ENCODE results near the gene RSU1. TPM values are rescaled to one million over a fixed set of nuclear protein-coding genes. Genes with fewer than 3 reads are reported as not detected.

RSU1 gene
- polyA plus RNA-seq, 4 donors: 19.2 to 37.0 (median 21.7) TPM

- DNase-seq (no peak), FAIRE-seq (no peak)
- 74 to 91% (median 87%) methylated on average over 8 of the region's 8 CpGs for WGBS, 3 donors
- no peaks in the 10 kb centered on the region for H3K4me1 ChIP-seq (ENCODE audit: control insufficient read depth in 3 of 3, insufficient read depth in 2 of 3, low read depth in 1 of 3, low read length in 2 of 3)
- H3K4me3 ChIP-seq (ENCODE audit: low read depth in 1 of 3, low read length in 3 of 3): no peak overlapping the region
- H3K36me3 ChIP-seq (ENCODE audit: control insufficient read depth in 3 of 3, insufficient read depth in 2 of 3, low read depth in 1 of 3, low read length in 3 of 3): no peaks in the 10 kb centered on the region
- no peaks in the 10 kb centered on the region for H3K27me3 ChIP-seq (ENCODE audit: control insufficient read depth in 3 of 3, insufficient read depth in 3 of 3, low read length in 3 of 3)
- peaks cover 0 to 4% of the 10 kb centered on the region in 2 donors for H3K9me3 ChIP-seq (ENCODE audit: control insufficient read depth in 2 of 2, insufficient read depth in 1 of 2, low read depth in 1 of 2, low read length in 1 of 2)
- no peak overlapping the region for H3K27ac ChIP-seq (ENCODE audit: low read depth in 1 of 3, low read length in 2 of 3)
These were observed 74.9 kb downstream of the RSU1 start for GRCh38 chr10:16742165-16742960.

- H3K27me3 ChIP-seq (ENCODE audit: control insufficient read depth in 3 of 3, insufficient read depth in 3 of 3, low read length in 3 of 3): no peaks in the 10 kb centered on the region
- FAIRE-seq (no peak), DNase-seq (peak in 1 of 2 donors; percentile 5)
- no peaks in the 10 kb centered on the region for H3K36me3 ChIP-seq (ENCODE audit: control insufficient read depth in 3 of 3, insufficient read depth in 2 of 3, low read depth in 1 of 3, low read length in 3 of 3)
- H3K4me1 ChIP-seq (ENCODE audit: control insufficient read depth in 3 of 3, insufficient read depth in 2 of 3, low read depth in 1 of 3, low read length in 2 of 3): no peaks in the 10 kb centered on the region
- no peak overlapping the region for H3K4me3 ChIP-seq (ENCODE audit: low read depth in 1 of 3, low read length in 3 of 3)
- 90 to 93% (median 90%) methylated on average over 2 of the region's 2 CpGs for WGBS, 3 donors
- no peak overlapping the region for H3K27ac ChIP-seq (ENCODE audit: low read depth in 1 of 3, low read length in 2 of 3)
- H3K9me3 ChIP-seq (ENCODE audit: control insufficient read depth in 2 of 2, insufficient read depth in 1 of 2, low read depth in 1 of 2, low read length in 1 of 2): peaks cover 0 to 4% of the 10 kb centered on the region in 2 donors
These were observed 75.7 kb downstream of the RSU1 start for GRCh38 chr10:16741540-16741939.

DNA sequence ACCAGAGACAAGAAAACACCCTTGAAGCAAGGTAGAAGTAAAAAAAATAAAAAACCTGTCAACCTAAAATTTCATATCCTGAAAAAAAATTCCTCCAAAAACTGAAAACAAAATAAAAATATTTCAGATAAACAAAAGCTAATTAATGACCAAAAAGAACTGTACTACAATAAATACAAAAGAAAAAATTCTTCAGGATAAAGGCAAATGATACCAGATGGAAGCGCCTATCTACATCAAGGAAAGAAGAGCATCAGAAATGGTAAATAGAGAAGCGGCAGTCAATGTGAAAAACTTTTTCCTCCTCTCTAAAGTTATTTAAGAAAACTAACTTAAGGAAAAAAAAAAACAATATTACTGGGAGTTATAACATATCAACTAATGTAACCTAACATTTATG, 79.8 kb downstream of the RSU1 start:
- H3K27me3 ChIP-seq (ENCODE audit: control insufficient read depth in 3 of 3, insufficient read depth in 3 of 3, low read length in 3 of 3): no peaks in the 10 kb centered on the region
- H3K4me1 ChIP-seq (ENCODE audit: control insufficient read depth in 3 of 3, insufficient read depth in 2 of 3, low read depth in 1 of 3, low read length in 2 of 3): no peaks in the 10 kb centered on the region
- H3K27ac ChIP-seq (ENCODE audit: low read depth in 1 of 3, low read length in 2 of 3): no peak overlapping the region
- FAIRE-seq: no peak
- H3K9me3 ChIP-seq (ENCODE audit: control insufficient read depth in 2 of 2, insufficient read depth in 1 of 2, low read depth in 1 of 2, low read length in 1 of 2): peaks cover 0 to 4% of the 10 kb centered on the region in 2 donors
- WGBS, 3 donors: 93 to 98% (median 98%) methylated on average over 2 of the region's 2 CpGs
- H3K36me3 ChIP-seq (ENCODE audit: control insufficient read depth in 3 of 3, insufficient read depth in 2 of 3, low read depth in 1 of 3, low read length in 3 of 3): peaks cover 0 to under 1% (median 0%) of the 10 kb centered on the region in 3 donors
- DNase-seq: no peak
- H3K4me3 ChIP-seq (ENCODE audit: low read depth in 1 of 3, low read length in 3 of 3): no peak overlapping the region

GRCh38 chr10:16735671-16736070, 81.6 kb downstream of the RSU1 start:
- peaks cover 0 to 4% of the 10 kb centered on the region in 2 donors for H3K9me3 ChIP-seq (ENCODE audit: control insufficient read depth in 2 of 2, insufficient read depth in 1 of 2, low read depth in 1 of 2, low read length in 1 of 2)
- H3K36me3 ChIP-seq (ENCODE audit: control insufficient read depth in 3 of 3, insufficient read depth in 2 of 3, low read depth in 1 of 3, low read length in 3 of 3): peaks cover 0 to 1% (median 0%) of the 10 kb centered on the region in 3 donors
- DNase-seq: no peak
- no peak overlapping the region for H3K4me3 ChIP-seq (ENCODE audit: low read depth in 1 of 3, low read length in 3 of 3)
- H3K27me3 ChIP-seq (ENCODE audit: control insufficient read depth in 3 of 3, insufficient read depth in 3 of 3, low read length in 3 of 3): no peaks in the 10 kb centered on the region
- H3K4me1 ChIP-seq (ENCODE audit: control insufficient read depth in 3 of 3, insufficient read depth in 2 of 3, low read depth in 1 of 3, low read length in 2 of 3): no peaks in the 10 kb centered on the region
- FAIRE-seq: no peak
- 92 to 97% (median 96%) methylated on average over 3 of the region's 3 CpGs for WGBS, 3 donors
- H3K27ac ChIP-seq (ENCODE audit: low read depth in 1 of 3, low read length in 2 of 3): no peak overlapping the region

- Histone ChIP-seq H3K27ac (ENCODE audit: low read depth in 1 of 3, low read length in 2 of 3) (no peak overlapping the region), H3K9me3 (ENCODE audit: control insufficient read depth in 2 of 2, insufficient read depth in 1 of 2, low read depth in 1 of 2, low read length in 1 of 2) (peaks cover 0 to 10% of the 10 kb centered on the region in 2 donors), H3K4me3 (ENCODE audit: low read depth in 1 of 3, low read length in 3 of 3) (no peak overlapping the region), H3K36me3 (ENCODE audit: control insufficient read depth in 3 of 3, insufficient read depth in 2 of 3, low read depth in 1 of 3, low read length in 3 of 3) (peaks cover 0 to 5% (median 1%) of the 10 kb centered on the region in 3 donors), H3K27me3 (ENCODE audit: control insufficient read depth in 3 of 3, insufficient read depth in 3 of 3, low read length in 3 of 3) (no peaks in the 10 kb centered on the region), H3K4me1 (ENCODE audit: control insufficient read depth in 3 of 3, insufficient read depth in 2 of 3, low read depth in 1 of 3, low read length in 2 of 3) (no peaks in the 10 kb centered on the region)
- FAIRE-seq: no peak
- no peak for DNase-seq
These were observed 84.8 kb downstream of the RSU1 start for GRCh38 chr10:16732376-16732775.

GRCh38 chr10:16728266-16728665, 89.0 kb downstream of the RSU1 start:
- Histone ChIP-seq H3K36me3 (ENCODE audit: control insufficient read depth in 3 of 3, insufficient read depth in 2 of 3, low read depth in 1 of 3, low read length in 3 of 3) (peaks cover 1 to 5% (median 3%) of the 10 kb centered on the region in 3 donors), H3K4me3 (ENCODE audit: low read depth in 1 of 3, low read length in 3 of 3) (no peak overlapping the region), H3K9me3 (ENCODE audit: control insufficient read depth in 2 of 2, insufficient read depth in 1 of 2, low read depth in 1 of 2, low read length in 1 of 2) (peaks cover 0 to 14% of the 10 kb centered on the region in 2 donors), H3K4me1 (ENCODE audit: control insufficient read depth in 3 of 3, insufficient read depth in 2 of 3, low read depth in 1 of 3, low read length in 2 of 3) (no peaks in the 10 kb centered on the region), H3K27ac (ENCODE audit: low read depth in 1 of 3, low read length in 2 of 3) (no peak overlapping the region), H3K27me3 (ENCODE audit: control insufficient read depth in 3 of 3, insufficient read depth in 3 of 3, low read length in 3 of 3) (no peaks in the 10 kb centered on the region)
- WGBS, 3 donors: 97 to 99% (median 97%) methylated on average over 5 of the region's 5 CpGs
- no peak for FAIRE-seq
- DNase-seq: no peak

DNA sequence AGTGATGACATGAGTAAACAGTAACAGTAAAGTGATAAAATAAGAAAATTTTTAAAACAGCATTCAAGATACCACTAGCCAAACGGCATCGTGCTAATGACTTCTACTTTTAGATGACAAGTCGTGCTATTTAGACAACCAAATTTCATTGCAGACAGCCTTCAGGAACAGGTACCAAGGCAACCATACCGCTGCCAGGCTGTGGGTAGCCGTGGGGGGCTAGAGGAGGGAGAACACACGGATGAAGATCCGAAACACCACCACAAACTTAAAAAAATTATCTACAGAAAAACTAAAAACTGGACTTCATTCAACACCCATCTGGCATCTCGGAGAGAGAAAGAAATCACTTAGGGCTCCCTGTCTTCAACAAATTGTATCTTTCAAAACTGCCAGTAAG, 89.6 kb downstream of the RSU1 start:
- Histone ChIP-seq H3K4me1 (ENCODE audit: control insufficient read depth in 3 of 3, insufficient read depth in 2 of 3, low read depth in 1 of 3, low read length in 2 of 3) (no peaks in the 10 kb centered on the region), H3K36me3 (ENCODE audit: control insufficient read depth in 3 of 3, insufficient read depth in 2 of 3, low read depth in 1 of 3, low read length in 3 of 3) (peaks cover 1 to 5% (median 3%) of the 10 kb centered on the region in 3 donors), H3K4me3 (ENCODE audit: low read depth in 1 of 3, low read length in 3 of 3) (no peak overlapping the region), H3K27ac (ENCODE audit: low read depth in 1 of 3, low read length in 2 of 3) (no peak overlapping the region), H3K27me3 (ENCODE audit: control insufficient read depth in 3 of 3, insufficient read depth in 3 of 3, low read length in 3 of 3) (no peaks in the 10 kb centered on the region), H3K9me3 (ENCODE audit: control insufficient read depth in 2 of 2, insufficient read depth in 1 of 2, low read depth in 1 of 2, low read length in 1 of 2) (peaks cover 0 to 14% of the 10 kb centered on the region in 2 donors)
- FAIRE-seq: no peak
- no peak for DNase-seq
- WGBS, 3 donors: 95 to 97% (median 97%) methylated on average over 8 of the region's 8 CpGs

- 83 to 88% (median 85%) methylated on average over 6 of the region's 6 CpGs for WGBS, 3 donors
- Histone ChIP-seq H3K9me3 (ENCODE audit: control insufficient read depth in 2 of 2, insufficient read depth in 1 of 2, low read depth in 1 of 2, low read length in 1 of 2) (peaks cover 0 to 13% of the 10 kb centered on the region in 2 donors), H3K27me3 (ENCODE audit: control insufficient read depth in 3 of 3, insufficient read depth in 3 of 3, low read length in 3 of 3) (no peaks in the 10 kb centered on the region), H3K27ac (ENCODE audit: low read depth in 1 of 3, low read length in 2 of 3) (no peak overlapping the region), H3K4me3 (ENCODE audit: low read depth in 1 of 3, low read length in 3 of 3) (no peak overlapping the region), H3K36me3 (ENCODE audit: control insufficient read depth in 3 of 3, insufficient read depth in 2 of 3, low read depth in 1 of 3, low read length in 3 of 3) (peaks cover 0 to 7% (median 3%) of the 10 kb centered on the region in 3 donors), H3K4me1 (ENCODE audit: control insufficient read depth in 3 of 3, insufficient read depth in 2 of 3, low read depth in 1 of 3, low read length in 2 of 3) (no peaks in the 10 kb centered on the region)
- FAIRE-seq (no peak), DNase-seq (no peak)
These were observed 92.7 kb downstream of the RSU1 start for GRCh38 chr10:16724509-16724908.
